DOHH2 (cell line): Measurements from ENCODE around the gene SOX1.

Experiments used
- EZH2phosphoT487 ChIP-seq: fragments of 200-600 bp; sonication (generic); IDR thresholded peaks from 2 replicates; pipeline ENCODE4 v1.6.1; 2017; ENCODE audit warnings: borderline replicate concordance, mild to moderate bottlenecking, antibody characterized with exemption, low read length, moderate library complexity, mixed read lengths
- TF ChIP-seq, protein P1 (sequence below): fragments of 200-600 bp; sonication (generic); IDR thresholded peaks from one replicate; pipeline ENCODE4 v1.5.1; 2014; ENCODE audit warnings: antibody characterized with exemption, mild to moderate bottlenecking, low read depth, low read length; ENCODE audit not compliant: poor library complexity, severe bottlenecking

DNA sequence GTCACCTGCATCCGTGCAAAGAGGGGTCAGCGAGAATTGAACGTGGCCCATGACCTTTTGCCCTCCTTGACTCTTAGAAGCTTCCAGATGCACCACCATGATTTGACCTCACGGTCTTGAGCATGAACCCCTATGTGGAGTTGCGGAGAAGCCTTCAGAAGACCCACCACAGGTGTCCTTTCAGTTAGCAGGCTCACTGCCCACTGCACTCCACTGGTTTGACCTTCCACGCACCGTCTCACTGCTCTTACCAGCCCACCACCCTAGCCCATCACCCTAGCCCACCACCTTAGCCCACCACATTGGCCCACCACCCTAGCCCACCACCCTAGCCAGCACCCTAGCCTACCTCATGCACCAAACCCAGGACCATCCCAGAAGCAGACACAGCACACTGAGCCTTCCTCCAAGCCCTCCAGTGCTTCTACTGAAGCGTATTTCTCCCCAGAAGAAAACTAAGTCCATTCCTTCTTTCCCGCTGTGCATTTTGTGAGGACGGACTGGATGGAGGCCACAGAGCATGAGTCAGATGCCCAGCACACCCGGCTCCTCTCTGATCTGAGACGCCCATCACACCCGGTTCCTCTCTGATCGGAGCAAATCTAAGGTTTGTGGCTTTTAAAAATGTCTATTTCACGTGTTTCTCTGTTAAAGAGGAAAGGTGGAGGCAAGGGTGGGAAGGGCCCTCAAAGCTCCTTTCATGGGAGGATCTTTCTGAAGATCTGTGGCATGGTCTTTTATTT lies 45.8 kb downstream of the SOX1 start:
- TF ChIP-seq, protein P1, sequence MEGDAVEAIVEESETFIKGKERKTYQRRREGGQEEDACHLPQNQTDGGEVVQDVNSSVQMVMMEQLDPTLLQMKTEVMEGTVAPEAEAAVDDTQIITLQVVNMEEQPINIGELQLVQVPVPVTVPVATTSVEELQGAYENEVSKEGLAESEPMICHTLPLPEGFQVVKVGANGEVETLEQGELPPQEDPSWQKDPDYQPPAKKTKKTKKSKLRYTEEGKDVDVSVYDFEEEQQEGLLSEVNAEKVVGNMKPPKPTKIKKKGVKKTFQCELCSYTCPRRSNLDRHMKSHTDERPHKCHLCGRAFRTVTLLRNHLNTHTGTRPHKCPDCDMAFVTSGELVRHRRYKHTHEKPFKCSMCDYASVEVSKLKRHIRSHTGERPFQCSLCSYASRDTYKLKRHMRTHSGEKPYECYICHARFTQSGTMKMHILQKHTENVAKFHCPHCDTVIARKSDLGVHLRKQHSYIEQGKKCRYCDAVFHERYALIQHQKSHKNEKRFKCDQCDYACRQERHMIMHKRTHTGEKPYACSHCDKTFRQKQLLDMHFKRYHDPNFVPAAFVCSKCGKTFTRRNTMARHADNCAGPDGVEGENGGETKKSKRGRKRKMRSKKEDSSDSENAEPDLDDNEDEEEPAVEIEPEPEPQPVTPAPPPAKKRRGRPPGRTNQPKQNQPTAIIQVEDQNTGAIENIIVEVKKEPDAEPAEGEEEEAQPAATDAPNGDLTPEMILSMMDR: no peak
- no peak for TF ChIP-seq EZH2phosphoT487
